Natural killer cell (primary cell): ENCODE measurements around the gene ABCC1. TPM values are rescaled to one million over a fixed set of nuclear protein-coding genes. Genes with fewer than 3 reads are reported as not detected.

ENCODE experiments used
- ATAC-seq, 3 donors: fragments of 150-1000 bp in 2 of 3; fragments of 200-7000 bp in 1 of 3; cut with Tn5 transposase; 1 replicate in 1 of 3; 2 replicates in 2 of 3; pipeline ENCODE4 v1.10.0; 2021; ENCODE audit warnings: mild to moderate bottlenecking in 2 of 3, moderate library complexity in 2 of 3
- DNase-seq, 2 donors: peaks; one replicate each; pipeline versions ENCODE4 v3.0.0 to v3.0.0-alpha.2; 2013 to 2021; ENCODE audit warnings: mixed read lengths in 1 of 2
- H3K27ac ChIP-seq: one replicate; pipeline ENCODE4 v1.5.1; 2013; ENCODE audit warnings: mild to moderate bottlenecking, low read length
- H3K27me3 ChIP-seq: one replicate; pipeline ENCODE4 v1.6.1; 2013; ENCODE audit warnings: low read length; ENCODE audit not compliant: control insufficient read depth, insufficient read depth
- H3K36me3 ChIP-seq: one replicate; pipeline ENCODE4 v1.6.1; 2013; ENCODE audit warnings: low read length; ENCODE audit not compliant: control insufficient read depth, insufficient read depth
- H3K4me1 ChIP-seq: one replicate; pipeline ENCODE4 v1.6.1; 2013; ENCODE audit warnings: low read length; ENCODE audit not compliant: control insufficient read depth, insufficient read depth
- H3K4me3 ChIP-seq: one replicate; pipeline ENCODE4 v1.5.1; 2013; ENCODE audit warnings: low read length
- H3K9me3 ChIP-seq: one replicate; pipeline ENCODE4 v1.6.1; 2013; ENCODE audit warnings: low read length; ENCODE audit not compliant: control insufficient read depth, insufficient read depth
- H3K27ac Mint-ChIP-seq, 2 donors: one replicate each; pipeline ENCODE4 v1.8.0; 2022; ENCODE audit warnings: mild to moderate bottlenecking in 2 of 2, mixed read lengths in 2 of 2, moderate library complexity in 1 of 2
- H3K27me3 Mint-ChIP-seq, 2 donors: one replicate each; pipeline ENCODE4 v1.8.0; 2022; ENCODE audit warnings: low read depth in 2 of 2, mixed read lengths in 2 of 2
- H3K36me3 Mint-ChIP-seq: one replicate; pipeline ENCODE4 v1.8.0; 2022; ENCODE audit warnings: mixed read lengths
- H3K4me1 Mint-ChIP-seq, 2 donors: one replicate each; pipeline ENCODE4 v1.8.0; 2022; ENCODE audit warnings: mixed read lengths in 2 of 2
- H3K4me3 Mint-ChIP-seq: one replicate; pipeline ENCODE4 v1.8.0; 2022; ENCODE audit warnings: mild to moderate bottlenecking, moderate library complexity, mixed read lengths
- H3K9me3 Mint-ChIP-seq, 2 donors: one replicate each; pipeline ENCODE4 v1.8.0; 2022; ENCODE audit warnings: mixed read lengths in 2 of 2
- WGBS: methylation state at CpG from one replicate; pipeline ENCODE4 v1.1.7; 2013; ENCODE audit warnings: missing lambda C conversion rate; ENCODE audit not compliant: insufficient coverage; 5-methylcytosine and 5-hydroxymethylcytosine counted together
- intact Hi-C: fragments of 100-400 bp; cut with micrococcal nuclease; formaldehyde crosslinking; loops from one replicate; pipeline ENCODE4 v1.14.2; 2022
- total RNA-seq, 4 donors: library from RNA; stranded (reverse); fragments of 120-200 nt in 1 of 4; gene quantifications; one replicate each; pipeline versions ENCODE4 v1.2.3 to v1.2.4, GENCODE V29; 2013 to 2022
- TF ChIP-seq, protein P1 (sequence below): fragments of 200-600 bp; IDR thresholded peaks from one replicate; pipeline ENCODE4 v1.8.0; 2022; ENCODE audit warnings: antibody characterized with exemption

The ABCC1 gene
- total RNA-seq, 3 donors from 2014 or later (not counting 1 experiment from before 2014, with no cell fraction given): 24.5 to 53.9 (median 27.9) TPM

DNA sequence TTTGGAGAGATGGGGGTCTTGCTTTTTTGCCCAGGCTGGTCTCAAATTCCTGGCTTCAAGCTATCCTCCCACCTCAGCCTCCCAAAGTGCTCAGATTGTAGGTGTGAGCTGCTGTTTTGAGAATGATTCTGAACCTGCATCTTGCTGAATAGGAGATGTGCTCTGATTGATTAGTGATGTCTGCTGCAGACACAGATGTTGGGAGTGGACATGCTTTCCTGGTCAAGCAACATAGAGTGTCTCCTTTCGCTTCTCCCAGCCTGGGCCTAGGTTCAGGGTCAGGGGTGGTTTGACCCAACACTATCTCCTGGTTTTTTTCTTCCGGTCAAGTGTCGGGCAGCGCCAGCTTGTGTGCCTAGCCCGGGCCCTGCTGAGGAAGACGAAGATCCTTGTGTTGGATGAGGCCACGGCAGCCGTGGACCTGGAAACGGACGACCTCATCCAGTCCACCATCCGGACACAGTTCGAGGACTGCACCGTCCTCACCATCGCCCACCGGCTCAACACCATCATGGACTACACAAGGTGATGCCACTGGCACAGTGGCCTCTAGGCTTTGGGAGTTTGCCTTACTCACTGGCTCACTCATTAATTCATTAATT lies 188.7 kb downstream of the ABCC1 start:
- H3K9me3 ChIP-seq: no peaks in the 10 kb centered on the region
- H3K27me3 ChIP-seq: no peaks in the 10 kb centered on the region
- Mint-ChIP-seq H3K9me3 (no peaks in the 10 kb centered on the region), H3K27me3 (no peaks in the 10 kb centered on the region), H3K36me3 (peaks cover 6% of the 10 kb centered on the region), H3K4me1 (no peaks in the 10 kb centered on the region), H3K27ac (no peak overlapping the region), H3K4me3 (no peak overlapping the region)
- H3K4me1 ChIP-seq: no peaks in the 10 kb centered on the region
- intact Hi-C loops: no loop called here
- TF ChIP-seq, protein P1, sequence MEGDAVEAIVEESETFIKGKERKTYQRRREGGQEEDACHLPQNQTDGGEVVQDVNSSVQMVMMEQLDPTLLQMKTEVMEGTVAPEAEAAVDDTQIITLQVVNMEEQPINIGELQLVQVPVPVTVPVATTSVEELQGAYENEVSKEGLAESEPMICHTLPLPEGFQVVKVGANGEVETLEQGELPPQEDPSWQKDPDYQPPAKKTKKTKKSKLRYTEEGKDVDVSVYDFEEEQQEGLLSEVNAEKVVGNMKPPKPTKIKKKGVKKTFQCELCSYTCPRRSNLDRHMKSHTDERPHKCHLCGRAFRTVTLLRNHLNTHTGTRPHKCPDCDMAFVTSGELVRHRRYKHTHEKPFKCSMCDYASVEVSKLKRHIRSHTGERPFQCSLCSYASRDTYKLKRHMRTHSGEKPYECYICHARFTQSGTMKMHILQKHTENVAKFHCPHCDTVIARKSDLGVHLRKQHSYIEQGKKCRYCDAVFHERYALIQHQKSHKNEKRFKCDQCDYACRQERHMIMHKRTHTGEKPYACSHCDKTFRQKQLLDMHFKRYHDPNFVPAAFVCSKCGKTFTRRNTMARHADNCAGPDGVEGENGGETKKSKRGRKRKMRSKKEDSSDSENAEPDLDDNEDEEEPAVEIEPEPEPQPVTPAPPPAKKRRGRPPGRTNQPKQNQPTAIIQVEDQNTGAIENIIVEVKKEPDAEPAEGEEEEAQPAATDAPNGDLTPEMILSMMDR: no peak
- DNase-seq (no peak), ATAC-seq (no peak)
- WGBS: over 99% methylated on average over 15 of the region's 15 CpGs
- no peak overlapping the region for H3K27ac ChIP-seq
- peaks cover 70% of the 10 kb centered on the region for H3K36me3 ChIP-seq
- no peak overlapping the region for H3K4me3 ChIP-seq

- WGBS: 97% methylated on average over 10 of the region's 10 CpGs
- TF ChIP-seq, protein P1: no peak
- peaks cover 69% of the 10 kb centered on the region for H3K36me3 ChIP-seq
- no peaks in the 10 kb centered on the region for H3K27me3 ChIP-seq
- Mint-ChIP-seq H3K9me3 (no peaks in the 10 kb centered on the region), H3K27me3 (no peaks in the 10 kb centered on the region), H3K27ac (no peak overlapping the region), H3K36me3 (peaks cover 6% of the 10 kb centered on the region), H3K4me3 (no peak overlapping the region), H3K4me1 (no peaks in the 10 kb centered on the region)
- no peak for DNase-seq
- H3K9me3 ChIP-seq: no peaks in the 10 kb centered on the region
- no peaks in the 10 kb centered on the region for H3K4me1 ChIP-seq
- ATAC-seq: no peak
- no peak overlapping the region for H3K4me3 ChIP-seq
- intact Hi-C loops: no loop called here
- no peak overlapping the region for H3K27ac ChIP-seq
Measured at GRCh38 chr16:16139061-16139460, 189.6 kb downstream of the ABCC1 start.

- Histone ChIP-seq H3K27ac (no peak overlapping the region), H3K27me3 (no peaks in the 10 kb centered on the region), H3K9me3 (no peaks in the 10 kb centered on the region), H3K4me3 (no peak overlapping the region), H3K4me1 (no peaks in the 10 kb centered on the region), H3K36me3 (peaks cover 62% of the 10 kb centered on the region)
- intact Hi-C loops: no loop called here
- DNase-seq (no peak), ATAC-seq (no peak)
- Mint-ChIP-seq H3K4me1 (no peaks in the 10 kb centered on the region), H3K27ac (no peak overlapping the region), H3K27me3 (no peaks in the 10 kb centered on the region), H3K36me3 (peaks cover 6% of the 10 kb centered on the region), H3K4me3 (no peak overlapping the region), H3K9me3 (no peaks in the 10 kb centered on the region)
- TF ChIP-seq, protein P1: no peak
- WGBS: 96% methylated on average over 7 of the region's 7 CpGs
Measured at GRCh38 chr16:16139806-16140205, 190.4 kb downstream of the ABCC1 start.

DNA sequence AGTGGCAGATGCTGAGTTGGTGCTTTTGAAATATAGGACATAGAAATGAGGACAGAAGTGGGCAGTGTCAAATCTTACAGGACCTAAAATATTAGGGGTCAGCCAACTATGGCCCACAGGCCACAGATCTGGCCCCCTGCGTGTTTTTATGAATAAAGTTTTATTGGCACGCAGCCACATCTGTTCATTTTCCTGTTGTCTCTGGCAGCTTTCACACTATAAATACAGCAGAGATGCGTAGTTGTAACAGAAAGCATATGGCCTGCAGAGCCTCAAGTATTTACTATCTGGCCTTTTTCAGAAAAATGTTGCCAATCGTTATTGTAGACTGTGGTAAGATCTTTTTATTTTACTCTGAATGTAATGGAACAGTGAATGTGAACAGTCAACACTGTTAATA lies 191.1 kb downstream of the ABCC1 start:
- H3K27me3 ChIP-seq: no peaks in the 10 kb centered on the region
- H3K36me3 Mint-ChIP-seq: peaks cover 6% of the 10 kb centered on the region
- DNase-seq: no peak
- intact Hi-C loops: no loop called here
- no peaks in the 10 kb centered on the region for H3K9me3 Mint-ChIP-seq
- peaks cover 55% of the 10 kb centered on the region for H3K36me3 ChIP-seq
- H3K4me1 Mint-ChIP-seq: no peaks in the 10 kb centered on the region
- H3K9me3 ChIP-seq: no peaks in the 10 kb centered on the region
- TF ChIP-seq, protein P1: no peak
- 96% methylated on average over 4 of the region's 4 CpGs for WGBS
- H3K4me1 ChIP-seq: no peaks in the 10 kb centered on the region
- no peak overlapping the region for H3K4me3 ChIP-seq
- H3K27ac ChIP-seq: no peak overlapping the region
- no peak overlapping the region for H3K4me3 Mint-ChIP-seq
- no peak overlapping the region for H3K27ac Mint-ChIP-seq
- H3K27me3 Mint-ChIP-seq: no peaks in the 10 kb centered on the region
- ATAC-seq: no peak
